HepG2 (cell line): ENCODE measurements around the gene ZNF558. TPM values are rescaled to one million over a fixed set of nuclear protein-coding genes. Genes with fewer than 3 reads are reported as not detected.

Source experiments
- CAMTA2 ChIP-seq: sonication (generic); formaldehyde crosslinking; IDR thresholded peaks from 2 replicates; pipeline ENCODE4 v1.4.0; 2020; ENCODE audit warnings: mild to moderate bottlenecking, missing genetic modification reagents, borderline replicate concordance
- DNMT1 ChIP-seq: sonication (generic); formaldehyde crosslinking; IDR thresholded peaks from 2 replicates; pipeline ENCODE4 v1.5.1; 2020; ENCODE audit warnings: mild to moderate bottlenecking, missing genetic modification reagents
- ELF4 ChIP-seq: sonication (generic); formaldehyde crosslinking; IDR thresholded peaks from 2 replicates; pipeline ENCODE4 v1.5.0; 2020; ENCODE audit warnings: missing genetic modification reagents, mild to moderate bottlenecking, moderate library complexity, borderline replicate concordance
- ETS1 ChIP-seq: sonication (generic); formaldehyde crosslinking; IDR thresholded peaks from 2 replicates; pipeline ENCODE4 v1.4.0; 2020; ENCODE audit warnings: missing genetic modification reagents
- FOXK1 ChIP-seq: sonication (generic); formaldehyde crosslinking; IDR thresholded peaks from 2 replicates; pipeline ENCODE4 v1.4.0; 2020; ENCODE audit warnings: low read depth, missing genetic modification reagents, borderline replicate concordance
- FOXK2 ChIP-seq: fragments of 450-650 bp; IDR thresholded peaks from 2 replicates; pipeline ENCODE4 v1.6.1; 2016
- HHEX ChIP-seq: IDR thresholded peaks from 2 replicates; pipeline ENCODE4 v1.6.1; 2016; ENCODE audit warnings: control low read depth
- HNRNPH1 ChIP-seq: fragments of 200-400 bp; formaldehyde crosslinking; optimal IDR thresholded peaks from 2 replicates; pipeline ENCODE3; 2017; ENCODE audit warnings: mild to moderate bottlenecking, low read depth, low read length
- KAT8 ChIP-seq: IDR thresholded peaks from 2 replicates; pipeline ENCODE4 v1.6.1; 2016; ENCODE audit warnings: missing genetic modification reagents, missing compliant biosample characterization
- KDM4B ChIP-seq: sonication (generic); formaldehyde crosslinking; IDR thresholded peaks from 2 replicates; pipeline ENCODE4 v1.4.0; 2020; ENCODE audit warnings: missing genetic modification reagents
- MTA3 ChIP-seq: sonication (generic); formaldehyde crosslinking; IDR thresholded peaks from 2 replicates; pipeline ENCODE4 v1.4.0; 2020; ENCODE audit warnings: missing genetic modification reagents
- ONECUT2 ChIP-seq: sonication (generic); formaldehyde crosslinking; IDR thresholded peaks from 2 replicates; pipeline ENCODE4 v1.4.0; 2020; ENCODE audit warnings: missing genetic modification reagents
- PHB2 ChIP-seq: fragments of 450-650 bp; IDR thresholded peaks from 2 replicates; pipeline ENCODE4 v1.6.1; 2018; ENCODE audit not compliant: partially characterized antibody
- POLR2AphosphoS2 ChIP-seq: IDR thresholded peaks from 2 replicates; pipeline ENCODE4 v1.6.1; 2011; ENCODE audit warnings: low read depth, low read length, improper control_type of control experiment
- RORA ChIP-seq: sonication (generic); formaldehyde crosslinking; IDR thresholded peaks from 2 replicates; pipeline ENCODE4 v1.5.0; 2020; ENCODE audit warnings: mild to moderate bottlenecking, missing genetic modification reagents, moderate library complexity
- TBL1XR1 ChIP-seq: fragments of 150-350 bp; IDR thresholded peaks from 2 replicates; pipeline ENCODE4 v1.6.1; 2014; ENCODE audit warnings: borderline replicate concordance, low read length; ENCODE audit not compliant: partially characterized antibody
- TCF12 ChIP-seq, 2 experiments: fragments of 450-650 bp in 1 of 2; sonication (generic) in 1 of 2; formaldehyde crosslinking in 1 of 2; IDR thresholded peaks; 2 replicates each; pipeline versions ENCODE4 v1.6.1 to v1.8.0; 2017 to 2022; ENCODE audit warnings: antibody characterized with exemption in 1 of 2, mild to moderate bottlenecking in 1 of 2, missing genetic modification reagents in 1 of 2, moderate library complexity in 1 of 2
- TMF1 ChIP-seq: sonication (generic); formaldehyde crosslinking; IDR thresholded peaks from 2 replicates; pipeline ENCODE4 v1.8.1; 2022; ENCODE audit warnings: low read depth, missing genetic modification reagents
- ZFY ChIP-seq: sonication (generic); formaldehyde crosslinking; IDR thresholded peaks from 2 replicates; pipeline ENCODE4 v1.4.0; 2020; ENCODE audit warnings: missing genetic modification reagents
- ZMYM2 ChIP-seq: sonication (generic); formaldehyde crosslinking; IDR thresholded peaks from 2 replicates; pipeline ENCODE4 v1.8.0; 2022; ENCODE audit warnings: mild to moderate bottlenecking, missing genetic modification reagents
- ZNF569 ChIP-seq: sonication (generic); formaldehyde crosslinking; IDR thresholded peaks from 2 replicates; pipeline ENCODE4 v1.5.0; 2020; ENCODE audit warnings: mild to moderate bottlenecking, missing genetic modification reagents, moderate library complexity, borderline replicate concordance
- ZNF615 ChIP-seq: sonication (generic); formaldehyde crosslinking; IDR thresholded peaks from 2 replicates; pipeline ENCODE4 v1.5.0; 2020; ENCODE audit warnings: mild to moderate bottlenecking, missing genetic modification reagents, borderline replicate concordance
- ZNF629 ChIP-seq: sonication (generic); formaldehyde crosslinking; conservative IDR thresholded peaks from 2 replicates; pipeline ENCODE4 v1.5.0; 2020; ENCODE audit warnings: missing genetic modification reagents
- ZNF781 ChIP-seq: sonication (generic); formaldehyde crosslinking; IDR thresholded peaks from 2 replicates; pipeline ENCODE4 v1.5.1; 2020; ENCODE audit warnings: borderline replicate concordance, mild to moderate bottlenecking, missing genetic modification reagents; ENCODE audit errors: not compliant biosample characterization
- ZSCAN20 ChIP-seq: sonication (generic); formaldehyde crosslinking; IDR thresholded peaks from 2 replicates; pipeline ENCODE4 v1.4.0; 2020; ENCODE audit warnings: missing genetic modification reagents, mild to moderate bottlenecking, borderline replicate concordance
- polyA plus RNA-seq, 8 experiments: library from polyadenylated mRNA; depleted of rRNA in 3 of 8; stranded (reverse) in 7 of 8; unstranded in 1 of 8; fragments of >200 nt; fragmentation: Illumina TruSeq in 4 of 8; extraction: Trizol in 4 of 8; gene quantifications; 2 replicates each; pipeline versions ENCODE4 v1.2.1 to v1.2.3, GENCODE V29; 2011 to 2016; ENCODE audit warnings: low read depth in 4 of 8, missing spikeins in 1 of 8, mixed read lengths in 1 of 8; ENCODE audit not compliant: insufficient read depth in 1 of 8
- total RNA-seq, 5 experiments: library from RNA; depleted of rRNA; stranded (reverse); fragments of >200 nt; fragmentation: Illumina TruSeq; extraction: Trizol; gene quantifications; 2 replicates each; pipeline ENCODE4 v1.2.3, GENCODE V29; 2016; ENCODE audit warnings: low read depth in 1 of 5
- TF ChIP-seq, protein P1 (sequence below): sonication (generic); formaldehyde crosslinking; IDR thresholded peaks from 2 replicates; pipeline ENCODE4 v1.8.0; 2022; ENCODE audit warnings: mild to moderate bottlenecking, missing genetic modification reagents; ENCODE audit not compliant: insufficient replicate concordance
- TF ChIP-seq, protein P2 (sequence below): conservative IDR thresholded peaks from 2 replicates; pipeline ENCODE4 v1.6.1; 2018; ENCODE audit warnings: missing genetic modification reagents

Gene ZNF558
- total and polyA plus RNA-seq, 2 of the 13 experiments (the other 11 are each of a cell fraction or from before 2014, with no cell fraction given) = 9.5 to 10.8 TPM

DNA sequence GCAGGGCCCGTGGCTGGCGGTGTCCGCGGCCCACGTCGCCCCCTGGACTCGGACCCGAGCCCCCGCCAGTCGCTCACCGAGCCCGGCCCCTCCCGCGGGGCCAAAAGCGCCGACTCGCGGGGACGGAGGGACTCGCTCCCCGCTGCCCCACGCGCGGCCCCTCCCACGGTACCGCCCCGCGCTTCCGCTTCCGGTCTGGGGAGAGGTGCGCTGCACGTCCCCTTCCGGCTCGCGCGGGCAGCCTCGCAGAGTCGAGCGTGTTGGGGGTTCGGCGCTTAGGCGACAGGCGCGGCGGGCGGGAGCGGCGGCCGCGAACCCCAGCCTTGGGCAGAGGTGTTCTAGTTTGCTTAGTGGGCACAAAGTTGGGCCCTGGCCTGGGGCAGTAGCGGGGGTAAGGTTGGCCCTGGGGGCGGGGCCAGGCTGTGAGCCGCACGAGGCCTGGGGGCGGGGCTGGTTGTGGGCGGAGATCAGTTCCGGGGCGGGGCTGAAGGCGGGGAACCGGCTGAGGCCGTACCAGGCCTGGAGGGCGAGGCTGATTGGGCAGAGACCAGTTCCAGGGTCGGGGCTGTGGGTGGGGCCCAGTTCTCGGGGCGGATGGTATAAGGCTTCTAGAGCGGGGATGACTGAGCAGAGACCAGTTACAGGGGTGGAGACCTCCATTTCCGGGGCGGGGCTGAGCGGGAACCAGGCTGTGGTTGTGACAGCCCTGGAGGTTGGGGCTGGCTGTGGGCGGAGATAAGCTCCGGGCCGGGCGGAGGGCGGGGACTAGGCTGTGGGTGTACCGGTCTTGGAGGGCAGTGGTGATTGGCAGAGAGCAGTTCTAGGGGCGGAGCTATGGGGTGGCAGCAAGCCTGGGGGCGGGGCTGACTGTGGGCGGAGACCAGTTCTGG is at the start of gene ZNF558, which contains the start of gene MBD3L1 (continued):
- no peak for TF ChIP-seq FOXK1 (CRISPR knock-in tag)
- no peak for TF ChIP-seq KDM4B
- TF ChIP-seq ZSCAN20 (CRISPR knock-in tag) = no peak
- TF ChIP-seq PHB2 = no peak
- no peak for TF ChIP-seq MTA3 (CRISPR knock-in tag)
- TF ChIP-seq HNRNPH1 = no peak
- no peak for TF ChIP-seq TMF1 (CRISPR knock-in tag)
- no peak for TF ChIP-seq ONECUT2 (CRISPR knock-in tag)
- TF ChIP-seq ZNF569 (CRISPR knock-in tag) = no peak
- no peak for TF ChIP-seq RORA
- TF ChIP-seq ELF4 = no peak
- TF ChIP-seq ZNF615 (CRISPR knock-in tag) = no peak
- TF ChIP-seq HHEX (CRISPR knock-in tag) = no peak
- TF ChIP-seq FOXK2 = no peak
- peak; percentile 75 for TF ChIP-seq KAT8 (CRISPR knock-in tag)
- TF ChIP-seq ZFY = peak; percentile 55
- TF ChIP-seq ZNF629 (CRISPR knock-in tag) = no peak
- no peak for TF ChIP-seq ZNF781 (CRISPR knock-in tag)
- TF ChIP-seq, protein P1, sequence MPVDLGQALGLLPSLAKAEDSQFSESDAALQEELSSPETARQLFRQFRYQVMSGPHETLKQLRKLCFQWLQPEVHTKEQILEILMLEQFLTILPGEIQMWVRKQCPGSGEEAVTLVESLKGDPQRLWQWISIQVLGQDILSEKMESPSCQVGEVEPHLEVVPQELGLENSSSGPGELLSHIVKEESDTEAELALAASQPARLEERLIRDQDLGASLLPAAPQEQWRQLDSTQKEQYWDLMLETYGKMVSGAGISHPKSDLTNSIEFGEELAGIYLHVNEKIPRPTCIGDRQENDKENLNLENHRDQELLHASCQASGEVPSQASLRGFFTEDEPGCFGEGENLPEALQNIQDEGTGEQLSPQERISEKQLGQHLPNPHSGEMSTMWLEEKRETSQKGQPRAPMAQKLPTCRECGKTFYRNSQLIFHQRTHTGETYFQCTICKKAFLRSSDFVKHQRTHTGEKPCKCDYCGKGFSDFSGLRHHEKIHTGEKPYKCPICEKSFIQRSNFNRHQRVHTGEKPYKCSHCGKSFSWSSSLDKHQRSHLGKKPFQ (CRISPR knock-in tag) = no peak
- TF ChIP-seq, protein P2, sequence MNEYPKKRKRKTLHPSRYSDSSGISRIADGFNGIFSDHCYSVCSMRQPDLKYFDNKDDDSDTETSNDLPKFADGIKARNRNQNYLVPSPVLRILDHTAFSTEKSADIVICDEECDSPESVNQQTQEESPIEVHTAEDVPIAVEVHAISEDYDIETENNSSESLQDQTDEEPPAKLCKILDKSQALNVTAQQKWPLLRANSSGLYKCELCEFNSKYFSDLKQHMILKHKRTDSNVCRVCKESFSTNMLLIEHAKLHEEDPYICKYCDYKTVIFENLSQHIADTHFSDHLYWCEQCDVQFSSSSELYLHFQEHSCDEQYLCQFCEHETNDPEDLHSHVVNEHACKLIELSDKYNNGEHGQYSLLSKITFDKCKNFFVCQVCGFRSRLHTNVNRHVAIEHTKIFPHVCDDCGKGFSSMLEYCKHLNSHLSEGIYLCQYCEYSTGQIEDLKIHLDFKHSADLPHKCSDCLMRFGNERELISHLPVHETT (CRISPR knock-in tag) = no peak
- no peak for TF ChIP-seq TCF12 (IDR thresholded peaks at IDR 0.05)
- TF ChIP-seq TCF12 (CRISPR knock-in tag; IDR thresholded peaks at IDR 0.05) = no peak
- TF ChIP-seq ZMYM2 (CRISPR knock-in tag) = no peak
- TF ChIP-seq DNMT1 (CRISPR knock-in tag) = no peak
- TF ChIP-seq ETS1 = no peak
- TF ChIP-seq CAMTA2 = no peak
- TF ChIP-seq TBL1XR1 = no peak
- TF ChIP-seq POLR2AphosphoS2 = no peak
